PC-9 (cell line): Measurements from ENCODE around the gene HSPA12A. TPM values are rescaled to one million over a fixed set of nuclear protein-coding genes. Genes with fewer than 3 reads are reported as not detected.

Experiments used
- BruUV-seq: library from RNA; stranded (reverse); fragments of 400-500 nt; replicated peaks from 2 replicates; lab custom pipeline; 2021; lab: Mats Ljungman, UMichigan
- CTCF ChIA-PET: fragments of 300-600 bp; sonication (Branson Sonifier 250); formaldehyde crosslinking; loops from one replicate; lab custom pipeline; 2022; ENCODE audit warnings: antibody characterized with exemption; lab: Charles Lee
- POLR2A ChIA-PET: fragments of 300-600 bp; sonication (Branson Sonifier 250); formaldehyde crosslinking; loops from one replicate; lab custom pipeline; 2022; ENCODE audit warnings: antibody characterized with exemption; ENCODE audit not compliant: unreplicated experiment; lab: Charles Lee
- DNase-seq, 2 experiments: peaks; one replicate each; pipeline versions ENCODE4 v3.0.0 to v3.0.0-alpha.2; 2015 to 2022; ENCODE audit warnings: mixed read lengths in 1 of 2
- H2AFZ ChIP-seq: fragments of 200-600 bp; sonication (generic); 2 replicates; pipeline ENCODE4 v1.8.1; 2017; ENCODE audit warnings: antibody characterized with exemption
- H3F3A ChIP-seq: fragments of 200-600 bp; sonication (generic); 2 replicates; pipeline ENCODE4 v1.8.1; 2017; ENCODE audit warnings: antibody characterized with exemption, mild to moderate bottlenecking, low read depth; ENCODE audit not compliant: insufficient read depth
- H3K27ac ChIP-seq: fragments of 200-600 bp; sonication (generic); 2 replicates; pipeline ENCODE4 v1.6.1; 2016; ENCODE audit warnings: mixed run types
- H3K27me3 ChIP-seq: fragments of 200-600 bp; sonication (generic); 2 replicates; pipeline ENCODE4 v1.6.1; 2016; ENCODE audit warnings: low read depth, mixed run types; ENCODE audit not compliant: insufficient read depth
- H3K36me3 ChIP-seq: fragments of 200-600 bp; sonication (generic); 2 replicates; pipeline ENCODE4 v1.6.1; 2016; ENCODE audit warnings: low read depth, mixed run types
- H3K4me1 ChIP-seq: fragments of 200-600 bp; sonication (generic); replicated peaks from 2 replicates; pipeline ENCODE4 v1.6.1; 2016; ENCODE audit warnings: mixed run types; ENCODE audit not compliant: insufficient read depth
- H3K4me2 ChIP-seq: fragments of 200-600 bp; sonication (generic); 2 replicates; pipeline ENCODE4 v1.6.1; 2017; ENCODE audit warnings: mixed run types
- H3K4me3 ChIP-seq: fragments of 200-600 bp; sonication (generic); 2 replicates; pipeline ENCODE4 v1.6.1; 2016; ENCODE audit warnings: mixed run types
- H3K79me2 ChIP-seq: fragments of 200-600 bp; sonication (generic); 2 replicates; pipeline ENCODE4 v1.6.1; 2017; ENCODE audit warnings: low read depth, mixed run types
- H3K9me2 ChIP-seq: fragments of 200-600 bp; sonication (generic); 2 replicates; pipeline ENCODE4 v1.8.1; 2017; ENCODE audit warnings: mild to moderate bottlenecking; ENCODE audit not compliant: insufficient read depth
- H3K9me3 ChIP-seq: fragments of 200-600 bp; sonication (generic); 2 replicates; pipeline ENCODE4 v1.8.1; 2016; ENCODE audit warnings: low read depth; ENCODE audit not compliant: insufficient read depth
- H4K20me1 ChIP-seq: fragments of 200-600 bp; sonication (generic); 2 replicates; pipeline ENCODE4 v1.8.1; 2017; ENCODE audit not compliant: insufficient read depth
- EZH2 ChIP-seq: fragments of 200-600 bp; sonication (generic); IDR thresholded peaks from 2 replicates; pipeline ENCODE4 v1.8.0; 2017; ENCODE audit warnings: antibody characterized with exemption, low read depth
- intact Hi-C: fragments of 100-400 bp; cut with micrococcal nuclease; formaldehyde crosslinking; loops from one replicate; pipeline ENCODE4 v1.10.0; 2022; ENCODE audit not compliant: unreplicated experiment
- total RNA-seq: library from RNA; stranded (reverse); gene quantifications from 2 replicates; pipeline ENCODE4 v1.2.3, GENCODE V29; 2021
- TF ChIP-seq, protein P1 (sequence below): fragments of 200-600 bp; sonication (generic); conservative IDR thresholded peaks from 2 replicates; pipeline ENCODE4 v1.6.1; 2017; ENCODE audit warnings: mixed run types, antibody characterized with exemption, mild to moderate bottlenecking, moderate library complexity

The HSPA12A gene
- total RNA-seq, 1 experiment from 2014 or later = 12.1 TPM

DNA sequence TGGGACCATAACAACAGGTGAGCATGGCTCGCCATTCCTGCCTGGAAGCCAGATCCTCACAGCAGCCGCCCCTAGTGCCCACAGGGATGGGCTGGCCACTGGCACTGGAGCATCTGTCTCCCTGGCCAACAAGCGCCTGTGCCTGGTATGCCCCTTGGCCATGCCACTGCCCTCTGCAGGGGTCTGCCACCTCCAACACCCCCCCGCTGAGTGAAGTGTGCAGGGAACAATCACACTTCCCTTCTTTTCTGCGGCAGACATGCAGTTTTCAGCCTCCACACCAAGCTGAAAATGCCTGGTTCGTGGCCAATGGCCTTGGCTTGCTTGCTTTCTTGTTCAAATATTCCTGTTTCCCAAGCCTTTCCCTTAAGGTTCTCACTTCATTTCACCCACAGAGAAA is 50.7 kb downstream of the HSPA12A start:
- no peaks in the 10 kb centered on the region for H3K36me3 ChIP-seq
- ChIA-PET POLR2A (no interaction called here), CTCF (no interaction called here)
- BruUV-seq = no TSS peak
- no peaks in the 10 kb centered on the region for H3K27me3 ChIP-seq
- H4K20me1 ChIP-seq = no peaks in the 10 kb centered on the region
- H3F3A ChIP-seq = no peaks in the 10 kb centered on the region
- H3K4me2 ChIP-seq = no peak overlapping the region
- H3K27ac ChIP-seq = no peak overlapping the region
- no peaks in the 10 kb centered on the region for H3K4me1 ChIP-seq
- TF ChIP-seq EZH2 = no peak
- TF ChIP-seq, protein P1, sequence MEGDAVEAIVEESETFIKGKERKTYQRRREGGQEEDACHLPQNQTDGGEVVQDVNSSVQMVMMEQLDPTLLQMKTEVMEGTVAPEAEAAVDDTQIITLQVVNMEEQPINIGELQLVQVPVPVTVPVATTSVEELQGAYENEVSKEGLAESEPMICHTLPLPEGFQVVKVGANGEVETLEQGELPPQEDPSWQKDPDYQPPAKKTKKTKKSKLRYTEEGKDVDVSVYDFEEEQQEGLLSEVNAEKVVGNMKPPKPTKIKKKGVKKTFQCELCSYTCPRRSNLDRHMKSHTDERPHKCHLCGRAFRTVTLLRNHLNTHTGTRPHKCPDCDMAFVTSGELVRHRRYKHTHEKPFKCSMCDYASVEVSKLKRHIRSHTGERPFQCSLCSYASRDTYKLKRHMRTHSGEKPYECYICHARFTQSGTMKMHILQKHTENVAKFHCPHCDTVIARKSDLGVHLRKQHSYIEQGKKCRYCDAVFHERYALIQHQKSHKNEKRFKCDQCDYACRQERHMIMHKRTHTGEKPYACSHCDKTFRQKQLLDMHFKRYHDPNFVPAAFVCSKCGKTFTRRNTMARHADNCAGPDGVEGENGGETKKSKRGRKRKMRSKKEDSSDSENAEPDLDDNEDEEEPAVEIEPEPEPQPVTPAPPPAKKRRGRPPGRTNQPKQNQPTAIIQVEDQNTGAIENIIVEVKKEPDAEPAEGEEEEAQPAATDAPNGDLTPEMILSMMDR = no peak
- intact Hi-C loops = no loop called here
- no peak for DNase-seq
- H2AFZ ChIP-seq = no peak overlapping the region
- H3K4me3 ChIP-seq = no peak overlapping the region
- H3K9me2 ChIP-seq = no peaks in the 10 kb centered on the region
- no peaks in the 10 kb centered on the region for H3K9me3 ChIP-seq
- no peaks in the 10 kb centered on the region for H3K79me2 ChIP-seq

DNA sequence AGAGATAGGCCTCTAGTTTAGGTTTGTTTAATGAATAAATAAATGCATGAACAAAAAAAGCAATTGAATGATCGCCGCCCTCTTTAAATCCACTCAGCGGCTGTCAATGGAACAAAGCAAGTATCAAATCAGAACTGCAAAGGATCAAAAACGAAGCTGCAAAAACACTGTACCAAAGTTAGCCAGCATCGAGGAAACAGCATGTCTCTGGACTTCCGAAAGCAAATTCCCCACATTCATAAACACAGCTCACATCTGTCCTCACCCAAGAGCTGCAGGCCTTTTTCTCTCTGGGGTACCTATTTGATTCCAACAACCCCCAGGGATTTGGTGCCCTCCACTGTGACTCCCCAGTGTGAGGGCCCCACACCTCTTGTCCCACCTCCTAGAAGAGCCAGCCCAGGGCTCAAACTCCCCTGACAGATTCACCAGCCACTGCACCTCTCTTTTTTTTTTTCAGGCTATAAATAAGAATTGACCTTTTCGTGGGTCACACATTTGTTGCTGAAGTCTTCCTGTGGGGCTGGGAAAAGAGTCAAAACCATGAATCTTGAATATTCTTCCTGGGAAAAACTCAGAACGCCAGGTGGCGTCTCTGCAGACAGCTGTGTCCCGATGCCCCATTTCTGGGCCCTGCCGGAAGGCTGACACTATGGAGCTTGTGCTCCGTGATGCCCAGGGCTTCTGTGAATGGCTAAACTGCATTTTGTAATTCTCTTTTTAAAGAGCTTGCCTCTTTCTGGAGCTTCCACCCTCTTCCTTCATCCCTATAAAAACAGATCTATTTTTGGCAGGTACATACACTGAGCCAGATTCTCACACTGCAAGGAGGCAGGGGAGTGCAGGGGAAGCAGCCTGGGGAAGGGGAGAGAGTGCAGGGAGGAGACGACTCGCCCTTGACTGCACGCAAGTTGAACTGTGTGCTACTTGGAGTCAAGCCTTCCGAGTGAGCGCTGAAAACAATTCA is 51.7 kb downstream of the HSPA12A start:
- H3K4me2 ChIP-seq = no peak overlapping the region
- no peaks in the 10 kb centered on the region for H3K9me3 ChIP-seq
- no peaks in the 10 kb centered on the region for H3K4me1 ChIP-seq
- intact Hi-C loops = no loop called here
- no peak overlapping the region for H3K27ac ChIP-seq
- no peaks in the 10 kb centered on the region for H3K27me3 ChIP-seq
- POLR2A ChIA-PET = no interaction called here
- CTCF ChIA-PET = no interaction called here
- H2AFZ ChIP-seq = no peak overlapping the region
- BruUV-seq = no TSS peak
- no peaks in the 10 kb centered on the region for H3K79me2 ChIP-seq
- no peak for DNase-seq
- no peaks in the 10 kb centered on the region for H4K20me1 ChIP-seq
- H3F3A ChIP-seq = no peaks in the 10 kb centered on the region
- H3K9me2 ChIP-seq = no peaks in the 10 kb centered on the region
- H3K36me3 ChIP-seq = no peaks in the 10 kb centered on the region
- TF ChIP-seq EZH2 = no peak
- TF ChIP-seq, protein P1 = no peak
- H3K4me3 ChIP-seq = no peak overlapping the region

DNA sequence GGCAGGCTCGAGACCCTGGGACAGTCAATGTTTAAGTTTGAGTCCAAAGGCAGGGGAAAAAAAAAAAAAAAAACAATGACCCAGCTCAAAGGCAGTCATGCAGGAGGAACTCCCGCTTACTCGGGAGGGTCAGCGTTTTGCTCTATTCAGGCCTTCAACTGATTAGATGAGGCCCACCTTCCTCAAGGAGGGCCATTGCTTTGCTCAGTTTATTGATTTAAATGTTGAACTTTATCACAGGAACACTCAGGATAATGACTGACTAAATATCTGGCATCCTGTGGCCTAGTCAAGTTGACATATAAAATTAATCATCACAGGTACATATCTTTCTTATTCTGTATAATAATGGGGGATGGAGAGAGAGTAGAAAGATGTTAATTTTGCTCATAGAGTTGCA is 52.6 kb downstream of the HSPA12A start:
- no peaks in the 10 kb centered on the region for H3K79me2 ChIP-seq
- TF ChIP-seq EZH2 = no peak
- TF ChIP-seq, protein P1 = no peak
- no peak overlapping the region for H2AFZ ChIP-seq
- no peaks in the 10 kb centered on the region for H3K4me1 ChIP-seq
- BruUV-seq = no TSS peak
- intact Hi-C loops = no loop called here
- H3K4me3 ChIP-seq = no peak overlapping the region
- H3K27ac ChIP-seq = no peak overlapping the region
- no peak for DNase-seq
- H3K4me2 ChIP-seq = no peak overlapping the region
- no peaks in the 10 kb centered on the region for H3K9me2 ChIP-seq
- POLR2A ChIA-PET = no interaction called here
- CTCF ChIA-PET = no interaction called here
- no peaks in the 10 kb centered on the region for H3K9me3 ChIP-seq
- no peaks in the 10 kb centered on the region for H3K27me3 ChIP-seq
- H4K20me1 ChIP-seq = no peaks in the 10 kb centered on the region
- no peaks in the 10 kb centered on the region for H3K36me3 ChIP-seq
- H3F3A ChIP-seq = no peaks in the 10 kb centered on the region
